WTC11 (cell line): Measurements from ENCODE around the gene DCTN1. TPM values are rescaled to one million over a fixed set of nuclear protein-coding genes. Genes with fewer than 3 reads are reported as not detected.

Experiments used
- ATAC-seq: fragments of 200-7000 bp; cut with Tn5 transposase; 2 replicates; pipeline ENCODE4 v1.10.0; 2021; ENCODE audit warnings: mild to moderate bottlenecking, moderate library complexity
- CTCF ChIA-PET: fragments of 300-600 bp; sonication (Branson Sonifier 250); formaldehyde crosslinking; loops from one replicate; lab custom pipeline; 2021; ENCODE audit warnings: antibody characterized with exemption; lab: Charles Lee
- POLR2A ChIA-PET: fragments of 350-600 bp; sonication (Branson Sonifier 250); formaldehyde crosslinking; loops from one replicate; lab custom pipeline; 2021; ENCODE audit warnings: antibody characterized with exemption; lab: Charles Lee
- DNase-seq: peaks from one replicate; pipeline ENCODE4 v3.0.0; 2021; ENCODE audit warnings: low spot score
- H3K27ac Mint-ChIP-seq: 2 replicates; pipeline ENCODE4 v1.8.0; 2021; ENCODE audit warnings: mixed read lengths
- H3K27me3 Mint-ChIP-seq: 2 replicates; pipeline ENCODE4 v1.8.0; 2021; ENCODE audit warnings: low read depth, mild to moderate bottlenecking, moderate library complexity, mixed read lengths
- H3K36me3 Mint-ChIP-seq: 2 replicates; pipeline ENCODE4 v1.8.0; 2021; ENCODE audit warnings: mixed read lengths
- H3K4me1 Mint-ChIP-seq: 2 replicates; pipeline ENCODE4 v1.8.0; 2022; ENCODE audit warnings: mixed read lengths
- H3K4me3 Mint-ChIP-seq: 2 replicates; pipeline ENCODE4 v1.8.0; 2021; ENCODE audit warnings: mild to moderate bottlenecking, moderate library complexity, mixed read lengths
- H3K9me3 Mint-ChIP-seq: 2 replicates; pipeline ENCODE4 v1.8.0; 2021; ENCODE audit warnings: mixed read lengths
- ELF4 ChIP-seq: sonication (generic); formaldehyde crosslinking; IDR thresholded peaks from 2 replicates; pipeline ENCODE4 v1.8.1; 2022; ENCODE audit warnings: low read depth, mild to moderate bottlenecking, moderate library complexity, missing genetic modification reagents
- FOXP4 ChIP-seq: sonication (generic); formaldehyde crosslinking; IDR thresholded peaks from 2 replicates; pipeline ENCODE4 v1.8.0; 2022; ENCODE audit warnings: mild to moderate bottlenecking, missing genetic modification reagents
- GTF2I ChIP-seq: fragments of 250-450 bp; sonication (Bioruptor Pico); conservative IDR thresholded peaks from 2 replicates; pipeline ENCODE4 v1.4.0; 2021; ENCODE audit warnings: mild to moderate bottlenecking
- IRF2 ChIP-seq: sonication (generic); formaldehyde crosslinking; IDR thresholded peaks from 2 replicates; pipeline ENCODE4 v1.8.0; 2022; ENCODE audit warnings: low read depth, missing genetic modification reagents, borderline replicate concordance
- JUN ChIP-seq: sonication (generic); formaldehyde crosslinking; IDR thresholded peaks from 2 replicates; pipeline ENCODE4 v1.8.0; 2023; ENCODE audit warnings: mild to moderate bottlenecking, missing genetic modification reagents
- MLX ChIP-seq: sonication (generic); formaldehyde crosslinking; IDR thresholded peaks from 2 replicates; pipeline ENCODE4 v1.8.1; 2023; ENCODE audit warnings: mild to moderate bottlenecking, missing genetic modification reagents, moderate library complexity
- MXD4 ChIP-seq: fragments of 250-450 bp; sonication (Bioruptor Pico); IDR thresholded peaks from 2 replicates; pipeline ENCODE4 v1.8.0; 2021; ENCODE audit warnings: mild to moderate bottlenecking, moderate library complexity, borderline replicate concordance
- NFE2L1 ChIP-seq: sonication (generic); formaldehyde crosslinking; IDR thresholded peaks from 2 replicates; pipeline ENCODE4 v1.8.1; 2023; ENCODE audit warnings: missing genetic modification reagents
- PRDM15 ChIP-seq: sonication (generic); formaldehyde crosslinking; IDR thresholded peaks from 2 replicates; pipeline ENCODE4 v1.8.0; 2022; ENCODE audit warnings: missing genetic modification reagents
- SMAD3 ChIP-seq: sonication (generic); formaldehyde crosslinking; IDR thresholded peaks from 2 replicates; pipeline ENCODE4 v1.8.0; 2022; ENCODE audit warnings: missing genetic modification reagents, mild to moderate bottlenecking, borderline replicate concordance
- SOX15 ChIP-seq: fragments of 250-450 bp; sonication (Bioruptor Pico); IDR thresholded peaks from 2 replicates; pipeline ENCODE4 v1.9.0; 2021; ENCODE audit warnings: mild to moderate bottlenecking
- TP53 ChIP-seq: sonication (generic); formaldehyde crosslinking; IDR thresholded peaks from 2 replicates; pipeline ENCODE4 v1.8.1; 2023; ENCODE audit warnings: mild to moderate bottlenecking, missing genetic modification reagents
- USF1 ChIP-seq: sonication (generic); formaldehyde crosslinking; IDR thresholded peaks from 2 replicates; pipeline ENCODE4 v1.8.0; 2022; ENCODE audit warnings: mild to moderate bottlenecking, missing genetic modification reagents
- USF2 ChIP-seq: sonication (generic); formaldehyde crosslinking; IDR thresholded peaks from 2 replicates; pipeline ENCODE4 v1.8.1; 2023; ENCODE audit warnings: mild to moderate bottlenecking, missing genetic modification reagents, moderate library complexity
- ZNF138 ChIP-seq: sonication (generic); formaldehyde crosslinking; conservative IDR thresholded peaks from 2 replicates; pipeline ENCODE4 v1.8.1; 2022; ENCODE audit warnings: mild to moderate bottlenecking, moderate library complexity, missing genetic modification reagents
- ZNF423 ChIP-seq: fragments of 250-450 bp; sonication (Bioruptor Pico); IDR thresholded peaks from 2 replicates; pipeline ENCODE4 v2.1.2; 2022; ENCODE audit warnings: mild to moderate bottlenecking, moderate library complexity
- ZNF512 ChIP-seq: sonication (generic); formaldehyde crosslinking; IDR thresholded peaks from 2 replicates; pipeline ENCODE4 v1.8.1; 2022; ENCODE audit warnings: missing genetic modification reagents, borderline replicate concordance
- total RNA-seq: library from RNA; stranded (reverse); gene quantifications from 3 replicates; pipeline ENCODE4 v1.2.3, GENCODE V29; 2021

The DCTN1 gene
- total RNA-seq, 1 experiment from 2014 or later = 179 TPM

- DNase-seq (no peak), ATAC-seq (no peak)
- H3K36me3 Mint-ChIP-seq = peaks cover 40% of the 10 kb centered on the region
- ChIA-PET CTCF (interaction anchor here (3.2 kb wide), 1 partner anchor 18 kb away, joined by 35 read pairs; no protein-coding TSS in a partner anchor), POLR2A (interaction anchor here (0.6 to 1.5 kb wide), 2 partner anchors 18 to 101 kb away, joined by 3 to 4 read pairs; no protein-coding TSS in a partner anchor)
- peaks cover 30% of the 10 kb centered on the region for H3K4me1 Mint-ChIP-seq
- no peaks in the 10 kb centered on the region for H3K9me3 Mint-ChIP-seq
- peak overlapping the region; percentile 83 for H3K4me3 Mint-ChIP-seq
- H3K27ac Mint-ChIP-seq = peak overlapping the region; percentile 60
- TF ChIP-seq ZNF138 (CRISPR knock-in tag) (no peak), FOXP4 (CRISPR knock-in tag) (no peak), TP53 (CRISPR knock-in tag) (no peak), ZNF512 (CRISPR knock-in tag) (no peak)
- no peaks in the 10 kb centered on the region for H3K27me3 Mint-ChIP-seq
Measured at GRCh38 chr2:74372674-74373073, 7.4 kb downstream of the DCTN1 start.

- TF ChIP-seq TP53 (CRISPR knock-in tag) (no peak), SMAD3 (CRISPR knock-in tag) (no peak), MLX (no peak), JUN (CRISPR knock-in tag) (no peak), ZNF138 (CRISPR knock-in tag) (no peak), NFE2L1 (CRISPR knock-in tag) (no peak), USF1 (CRISPR knock-in tag) (no peak), ZNF423 (CRISPR knock-in tag) (no peak), PRDM15 (CRISPR knock-in tag) (no peak), USF2 (CRISPR knock-in tag) (no peak), SOX15 (CRISPR knock-in tag) (no peak), MXD4 (CRISPR knock-in tag) (no peak), ELF4 (CRISPR knock-in tag) (no peak), GTF2I (CRISPR knock-in tag) (no peak), IRF2 (CRISPR knock-in tag) (no peak)
- Mint-ChIP-seq H3K27ac (no peak overlapping the region), H3K4me3 (no peak overlapping the region), H3K27me3 (no peaks in the 10 kb centered on the region), H3K4me1 (peaks cover 30% of the 10 kb centered on the region), H3K9me3 (no peaks in the 10 kb centered on the region), H3K36me3 (peaks cover 47% of the 10 kb centered on the region)
- CTCF ChIA-PET = no interaction called here
- DNase-seq (no peak), ATAC-seq (no peak)
- POLR2A ChIA-PET = no interaction called here
Measured at GRCh38 chr2:74371421-74371820, 8.7 kb downstream of the DCTN1 start.
